Gastrocnemius medialis (tissue), 4 donors: Measurements from ENCODE around the gene MSMB.

Experiments
- POLR2A ChIP-seq, 2 donors: fragments of 450-650 bp; IDR thresholded peaks; one replicate each; pipeline ENCODE4 v1.6.1; 2017; ENCODE audit warnings: antibody characterized with exemption in 2 of 2, mild to moderate bottlenecking in 2 of 2, moderate library complexity in 2 of 2
- TF ChIP-seq, protein P1 (sequence below), 5 experiments: fragments of 450-650 bp in 3 of 5; fragments of 200-600 bp in 2 of 5; sonication (generic) in 2 of 5; IDR thresholded peaks in 4 of 5; conservative IDR thresholded peaks in 1 of 5; 1 replicate in 4 of 5; 2 replicates in 1 of 5; pipeline ENCODE4 v1.5.1; 2016 to 2019; ENCODE audit warnings: antibody characterized with exemption in 5 of 5, mild to moderate bottlenecking in 3 of 5, moderate library complexity in 3 of 5

DNA sequence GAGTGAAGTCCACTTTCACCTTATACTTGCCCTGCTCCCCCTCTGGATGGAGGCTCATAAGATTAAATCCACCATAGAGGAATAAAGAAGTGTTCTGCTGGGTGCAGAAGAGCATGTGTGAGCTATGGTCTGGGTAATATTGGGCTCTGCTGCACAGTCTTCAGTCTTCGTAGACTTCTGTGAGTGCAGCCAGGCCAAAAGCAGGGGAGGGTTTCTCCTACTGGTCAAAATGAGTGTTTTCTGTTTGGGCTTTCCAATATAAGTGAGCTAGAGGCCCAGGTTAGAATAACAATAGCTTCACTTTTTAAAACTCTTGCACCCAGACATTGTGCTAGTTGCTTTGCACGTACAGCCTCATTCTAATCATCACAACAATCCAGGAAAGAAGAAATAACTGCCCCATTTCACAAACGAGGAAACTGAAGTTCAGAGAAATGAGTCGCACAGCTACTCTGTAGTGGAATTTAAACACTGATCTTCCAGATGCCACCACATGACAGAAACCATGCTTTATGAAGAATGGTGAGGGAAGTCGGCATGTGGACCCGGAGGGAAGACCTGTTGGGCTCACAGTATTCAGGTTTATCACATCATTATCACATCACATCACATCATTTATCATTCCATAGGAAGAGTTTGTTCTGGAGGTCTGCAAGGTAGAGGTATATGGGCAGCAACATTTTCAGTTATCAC lies 23.8 kb upstream of the MSMB start:
- TF ChIP-seq, protein P1, sequence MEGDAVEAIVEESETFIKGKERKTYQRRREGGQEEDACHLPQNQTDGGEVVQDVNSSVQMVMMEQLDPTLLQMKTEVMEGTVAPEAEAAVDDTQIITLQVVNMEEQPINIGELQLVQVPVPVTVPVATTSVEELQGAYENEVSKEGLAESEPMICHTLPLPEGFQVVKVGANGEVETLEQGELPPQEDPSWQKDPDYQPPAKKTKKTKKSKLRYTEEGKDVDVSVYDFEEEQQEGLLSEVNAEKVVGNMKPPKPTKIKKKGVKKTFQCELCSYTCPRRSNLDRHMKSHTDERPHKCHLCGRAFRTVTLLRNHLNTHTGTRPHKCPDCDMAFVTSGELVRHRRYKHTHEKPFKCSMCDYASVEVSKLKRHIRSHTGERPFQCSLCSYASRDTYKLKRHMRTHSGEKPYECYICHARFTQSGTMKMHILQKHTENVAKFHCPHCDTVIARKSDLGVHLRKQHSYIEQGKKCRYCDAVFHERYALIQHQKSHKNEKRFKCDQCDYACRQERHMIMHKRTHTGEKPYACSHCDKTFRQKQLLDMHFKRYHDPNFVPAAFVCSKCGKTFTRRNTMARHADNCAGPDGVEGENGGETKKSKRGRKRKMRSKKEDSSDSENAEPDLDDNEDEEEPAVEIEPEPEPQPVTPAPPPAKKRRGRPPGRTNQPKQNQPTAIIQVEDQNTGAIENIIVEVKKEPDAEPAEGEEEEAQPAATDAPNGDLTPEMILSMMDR (IDR thresholded peaks at IDR 0.05 in 4 of 5, conservative IDR thresholded peaks at IDR 0.05 in 1 of 5), result no peak
- TF ChIP-seq POLR2A (IDR thresholded peaks at IDR 0.05), result no peak
